ENCODE results near the gene MYO1D.

GRCh38 chr17:32631341-32632096 lies 245.4 kb downstream of the MYO1D start:
- TF ChIP-seq CTCF (IDR thresholded peaks at IDR 0.05) (no peak), POLR2A (IDR thresholded peaks at IDR 0.05) (no peak)
